NCI-H1694 treated with DMSO at 0.1 percent for 48 hours (cell line): ENCODE measurements around the gene CD14.
"Not testable (repeated sequence)": the region's sequence is repeated elsewhere in the genome, so short reads cannot be mapped to it uniquely, and the experiment has no call there.

Experiments used
- DNase-seq: peaks from one replicate; lab custom pipeline; 2025; lab: John Stamatoyannopoulos, UW

CD14 gene

DNA sequence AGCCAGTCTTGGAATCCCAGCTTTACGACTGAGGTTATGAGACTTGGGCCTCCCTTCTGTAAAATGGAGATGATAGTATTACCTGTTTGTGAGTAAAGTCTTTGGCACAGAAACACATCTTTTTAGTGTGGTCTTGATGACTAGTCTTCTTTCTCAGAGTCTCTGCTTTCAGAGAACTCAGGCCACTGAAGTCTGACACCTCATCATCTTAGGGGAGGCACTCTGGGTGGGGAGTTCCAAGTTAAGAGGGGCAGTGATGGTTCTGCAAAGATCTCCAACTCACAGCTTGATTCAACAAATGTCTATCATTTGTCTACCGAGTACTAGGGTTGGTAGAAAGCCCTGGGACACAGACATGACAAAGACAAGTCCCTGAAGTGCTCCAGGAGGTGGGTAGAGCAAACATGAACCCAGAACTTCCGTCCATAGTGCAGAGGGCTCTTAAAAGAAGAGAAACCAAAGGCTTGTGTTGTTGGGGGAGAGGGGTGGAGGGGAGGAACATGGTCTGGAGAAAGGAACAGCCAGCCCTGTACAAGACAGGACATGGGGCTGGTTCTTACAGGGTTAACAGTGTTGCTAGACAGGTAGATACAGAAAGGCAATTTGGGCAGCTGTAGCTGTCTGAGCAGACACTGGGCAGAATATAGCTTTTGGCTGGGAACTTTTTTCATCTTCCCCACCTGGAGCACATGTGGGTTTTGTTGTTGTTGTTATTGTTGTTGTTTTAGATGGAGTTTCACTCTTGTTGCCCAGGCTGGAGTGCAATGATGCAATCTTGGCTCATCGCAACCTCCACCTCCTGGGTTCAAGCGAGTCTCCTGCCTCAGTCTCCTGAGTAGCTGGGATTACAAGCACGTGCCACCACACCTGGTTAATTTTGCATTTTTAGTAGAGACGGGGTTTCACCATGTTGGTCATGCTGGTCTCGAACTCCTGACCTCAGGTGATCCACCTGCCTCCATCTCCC is 2.6 kb upstream of the CD14 start:
- no peak for DNase-seq

DNA sequence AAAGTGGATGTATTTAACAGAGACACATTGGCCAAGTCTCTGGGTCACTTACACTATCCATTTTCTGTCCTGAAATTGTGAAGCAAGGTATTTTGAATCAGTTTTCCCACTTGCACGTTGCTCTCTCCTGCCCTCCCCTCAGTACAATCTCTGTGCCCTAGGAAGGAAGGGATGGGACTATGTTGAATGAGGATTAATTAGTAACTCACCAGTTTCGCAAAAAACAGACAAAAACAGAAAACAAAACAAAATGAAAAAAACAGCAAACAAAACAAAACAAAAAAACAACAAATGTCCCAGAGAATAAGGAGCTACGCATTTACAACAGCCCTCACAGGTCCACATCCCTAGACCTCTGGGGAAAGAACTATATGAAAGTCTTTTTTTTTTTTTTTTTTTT is 1.1 kb upstream of the CD14 start:
- DNase-seq = no peak

DNA sequence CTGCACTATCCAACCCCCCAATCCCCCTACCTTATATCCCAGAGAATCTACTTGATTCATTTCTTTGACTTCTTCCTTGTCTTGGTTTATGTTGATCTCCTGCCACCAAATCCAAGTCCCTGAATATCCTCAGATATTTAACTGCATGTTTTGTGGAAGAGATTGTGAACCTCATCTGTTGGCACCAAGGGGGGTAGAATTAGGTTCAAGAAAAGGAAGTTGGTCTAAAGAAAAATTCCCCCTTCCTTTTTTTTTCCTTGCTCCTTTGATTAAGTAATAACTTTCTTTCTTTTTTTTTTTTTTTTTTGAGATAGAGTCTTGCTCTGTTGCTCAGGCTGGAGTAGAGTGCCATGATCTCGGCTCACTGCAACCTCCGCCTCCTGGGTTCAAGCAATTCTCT is 526 bp upstream of the CD14 start:
- no peak for DNase-seq

DNA sequence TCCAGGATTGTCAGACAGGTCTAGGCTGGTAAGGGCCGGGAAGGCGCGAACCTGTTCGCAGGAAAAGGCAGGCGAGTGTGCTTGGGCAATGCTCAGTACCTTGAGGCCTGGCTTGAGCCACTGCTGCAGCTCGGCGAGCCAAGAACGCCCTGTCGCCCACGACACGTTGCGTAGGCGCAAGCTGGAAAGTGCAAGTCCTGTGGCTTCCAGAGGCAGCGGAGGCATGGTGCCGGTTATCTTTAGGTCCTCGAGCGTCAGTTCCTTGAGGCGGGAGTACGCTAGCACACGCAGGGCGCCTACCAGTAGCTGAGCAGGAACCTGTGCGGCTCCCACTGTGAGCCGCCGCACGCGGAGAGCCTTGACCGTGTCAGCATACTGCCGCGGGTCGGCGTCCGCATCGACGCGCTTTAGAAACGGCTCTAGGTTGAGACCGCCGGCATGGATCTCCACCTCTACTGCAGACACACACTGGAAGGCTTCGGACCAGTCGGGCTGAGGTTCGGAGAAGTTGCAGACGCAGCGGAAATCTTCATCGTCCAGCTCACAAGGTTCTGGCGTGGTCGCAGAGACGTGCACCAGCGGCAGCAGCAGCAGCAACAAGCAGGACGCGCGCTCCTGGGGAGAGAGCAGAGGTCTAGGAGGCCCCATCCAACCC is 482 bp downstream of the CD14 start:
- DNase-seq = no peak

DNA sequence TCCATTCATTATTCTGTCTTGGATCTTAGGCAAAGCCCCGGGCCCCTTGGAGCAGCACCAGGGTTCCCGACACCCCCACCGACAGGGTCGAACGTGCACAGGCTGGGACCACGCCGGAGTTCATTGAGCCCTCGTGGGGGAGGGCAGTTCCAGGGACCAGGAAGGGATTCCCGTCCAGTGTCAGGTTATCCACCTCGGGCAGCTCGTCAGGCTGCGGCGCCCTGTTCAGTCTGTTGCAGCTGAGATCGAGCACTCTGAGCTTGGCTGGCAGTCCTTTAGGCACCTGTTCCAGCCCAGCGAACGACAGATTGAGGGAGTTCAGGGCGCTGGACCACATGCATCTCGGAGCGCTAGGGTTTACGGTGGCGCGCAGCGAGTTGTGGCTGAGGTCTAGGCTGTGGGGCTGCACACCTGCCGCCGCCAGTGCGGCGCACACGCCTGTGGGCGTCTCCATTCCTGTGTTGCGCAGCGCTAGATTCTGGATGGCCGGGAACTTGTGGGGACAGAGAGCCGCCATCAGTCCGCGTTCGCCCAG is 1.1 kb downstream of the CD14 start:
- DNase-seq = peak; percentile 2

DNA sequence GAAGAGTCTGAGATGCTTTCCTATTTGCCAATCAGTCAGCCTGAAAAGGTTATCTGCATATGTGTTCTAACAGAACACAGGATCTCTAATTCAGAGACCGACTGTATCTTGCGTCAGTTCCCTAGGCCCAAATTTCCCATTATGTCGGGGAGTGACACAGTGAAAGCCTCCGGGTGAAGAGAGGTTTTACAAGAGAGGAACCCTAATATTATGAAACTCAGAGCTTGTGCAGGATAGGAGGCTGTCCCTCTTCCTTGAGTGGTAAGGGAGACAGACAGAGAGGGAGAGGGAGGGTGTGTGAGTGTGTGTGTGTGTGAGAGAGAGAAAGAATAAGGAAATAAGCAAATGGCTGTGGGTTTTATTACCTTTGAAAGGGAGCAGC is 1.9 kb downstream of the CD14 start:
- no peak for DNase-seq

DNA sequence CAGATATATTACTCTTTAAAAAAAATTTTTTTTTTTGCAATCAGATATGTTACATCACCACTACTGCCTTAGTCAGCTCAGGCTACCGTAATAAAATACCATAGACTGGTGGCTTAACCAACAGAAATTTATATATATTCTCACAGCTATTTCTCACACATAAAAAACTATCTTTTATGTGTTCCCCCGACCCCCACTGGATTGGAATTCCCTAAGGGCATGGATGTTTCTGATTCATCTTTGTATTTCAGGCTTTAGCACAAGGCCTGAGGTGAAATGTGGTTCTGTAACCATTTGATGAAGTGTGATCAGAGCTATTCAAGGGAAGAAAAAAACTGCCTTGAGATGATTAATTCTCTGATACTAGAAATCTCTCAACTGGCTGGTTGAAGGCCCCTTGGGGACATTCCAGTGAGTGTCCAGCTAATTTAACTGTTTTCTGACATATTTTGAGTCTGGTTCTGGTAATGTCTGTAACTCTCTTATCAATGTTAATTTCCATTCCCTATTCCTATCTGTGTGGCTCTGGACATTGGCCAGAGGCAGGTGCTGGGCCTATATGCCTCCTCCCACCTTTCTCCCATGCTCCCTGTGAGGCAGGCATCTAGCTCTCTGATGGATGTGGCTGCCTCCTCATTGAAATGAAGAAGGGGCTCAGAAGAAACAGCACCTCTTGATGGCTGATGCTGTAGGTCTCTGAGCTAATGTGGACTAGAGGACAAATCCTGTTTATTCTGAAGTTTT is 2.5 kb downstream of the CD14 start:
- no peak for DNase-seq

DNA sequence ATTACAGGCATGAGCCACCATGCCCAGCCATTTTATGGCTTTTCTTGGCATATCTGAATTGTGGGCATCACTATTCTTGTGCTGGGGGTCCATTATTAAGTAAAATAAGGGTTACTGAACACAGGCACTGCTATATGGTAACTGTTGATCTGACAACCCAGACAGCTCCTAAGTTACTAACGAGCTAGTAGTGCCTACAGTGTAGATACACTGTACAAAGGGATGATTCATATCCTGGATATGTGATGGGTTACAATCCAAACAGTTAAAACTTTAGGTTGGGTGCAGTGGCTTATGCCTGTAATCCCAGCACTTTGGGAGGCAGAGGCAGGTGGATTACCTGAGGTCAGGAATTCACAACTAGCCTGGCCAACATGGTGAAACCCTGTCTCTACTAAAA is 4.3 kb downstream of the CD14 start:
- DNase-seq = no peak

DNA sequence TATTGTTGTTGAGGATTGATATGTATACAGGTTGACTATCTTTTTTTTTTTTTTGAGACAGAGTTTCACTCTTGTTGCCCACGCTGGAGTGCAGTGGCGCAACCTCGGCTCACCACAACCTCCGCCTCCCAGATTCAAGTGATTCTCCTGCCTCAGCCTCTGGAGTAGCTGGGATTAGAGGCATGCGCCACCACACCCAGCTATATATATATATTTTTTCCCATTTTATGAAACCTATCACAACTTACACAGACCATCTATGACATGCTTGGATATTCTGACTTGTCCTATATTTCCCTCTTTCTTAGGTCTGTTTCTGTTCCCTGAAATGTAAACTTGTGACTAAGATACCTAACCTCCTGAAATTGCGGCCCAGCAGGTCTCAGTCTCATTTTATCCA is 5.0 kb downstream of the CD14 start:
- no peak for DNase-seq

DNA sequence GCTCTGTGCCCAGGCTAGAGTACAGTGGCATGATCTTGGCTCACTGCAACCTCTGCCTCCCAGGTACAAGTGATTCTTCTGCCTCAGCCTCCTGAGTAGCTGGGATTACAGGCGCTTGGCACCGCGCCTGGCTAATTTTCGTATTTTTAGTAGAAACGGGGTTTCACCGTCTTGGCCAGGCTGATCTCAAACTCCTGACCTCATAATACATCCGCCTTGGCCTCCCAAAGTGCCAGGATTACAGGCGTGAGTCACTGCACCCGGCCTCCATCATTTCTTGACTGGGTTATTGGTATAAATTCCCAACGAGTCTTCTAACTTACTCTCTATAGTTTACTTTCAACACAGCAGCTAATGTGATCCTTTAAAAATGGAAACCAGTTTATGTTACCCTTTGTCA is 8.1 kb downstream of the CD14 start:
- DNase-seq = not testable (repeated sequence)

DNA sequence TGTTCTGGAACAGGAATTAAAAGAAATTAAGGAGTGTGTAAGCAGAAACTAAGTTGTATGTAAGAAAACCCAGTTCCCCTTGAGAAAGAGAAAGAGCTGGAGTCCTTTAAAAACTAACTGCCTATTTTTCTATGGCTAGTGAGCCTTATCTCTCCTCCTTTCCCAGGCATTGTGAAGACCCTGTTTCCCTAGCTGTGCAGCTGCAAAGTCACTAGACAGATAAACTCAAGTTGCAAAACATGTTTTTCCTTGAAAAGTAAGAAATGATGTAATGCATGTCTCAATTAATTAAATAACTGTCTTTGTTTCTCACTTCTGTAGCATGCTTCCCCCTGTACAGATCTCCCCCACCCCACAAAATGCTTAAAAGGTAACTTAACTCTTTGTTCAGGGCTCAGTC is 9.9 kb downstream of the CD14 start:
- not testable (repeated sequence) for DNase-seq

DNA sequence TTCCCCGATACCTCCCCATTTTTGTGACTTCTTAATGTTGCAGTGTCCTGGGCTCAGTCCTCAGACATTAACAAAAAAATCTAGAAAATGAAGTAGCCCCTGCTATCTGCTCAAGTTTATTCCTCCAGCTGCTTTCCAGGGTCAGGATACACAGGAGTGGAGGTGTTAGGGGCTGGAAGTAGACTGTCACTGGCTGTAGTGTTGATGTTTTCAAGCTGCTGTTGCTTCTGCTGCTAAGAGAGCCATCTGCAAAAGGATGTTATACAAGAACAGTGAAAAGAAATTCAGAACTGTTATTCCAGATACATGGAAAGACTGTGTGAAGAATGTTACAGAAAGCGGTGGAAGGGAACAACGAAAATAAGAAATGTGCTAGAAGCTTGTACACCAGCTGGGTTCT is 10.7 kb downstream of the CD14 start:
- DNase-seq = no peak

DNA sequence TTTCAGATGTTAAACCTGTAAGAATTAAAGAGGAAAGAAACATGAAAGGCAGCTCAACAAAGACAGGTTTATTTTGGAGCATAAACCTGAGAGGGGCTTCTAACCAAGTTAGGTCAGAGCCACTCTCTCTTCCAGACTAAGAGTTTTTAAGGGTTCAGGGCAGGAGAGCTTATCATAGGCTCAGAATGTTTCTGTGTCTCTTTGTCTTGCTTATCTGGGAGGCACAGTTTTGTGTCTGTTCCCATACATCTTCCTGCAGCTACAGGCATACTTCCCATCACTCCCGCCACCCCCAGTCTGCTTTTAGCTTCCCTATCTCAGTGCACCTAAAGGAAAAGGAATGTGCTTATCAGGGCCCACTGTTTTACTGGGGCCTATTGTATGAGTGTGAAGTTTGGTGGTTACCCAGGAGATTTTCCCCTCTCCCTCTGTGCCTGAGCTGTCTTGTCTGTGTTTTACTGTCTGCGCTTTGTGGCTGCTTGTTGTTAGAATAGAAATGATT is 21.9 kb downstream of the CD14 start:
- no peak for DNase-seq

DNA sequence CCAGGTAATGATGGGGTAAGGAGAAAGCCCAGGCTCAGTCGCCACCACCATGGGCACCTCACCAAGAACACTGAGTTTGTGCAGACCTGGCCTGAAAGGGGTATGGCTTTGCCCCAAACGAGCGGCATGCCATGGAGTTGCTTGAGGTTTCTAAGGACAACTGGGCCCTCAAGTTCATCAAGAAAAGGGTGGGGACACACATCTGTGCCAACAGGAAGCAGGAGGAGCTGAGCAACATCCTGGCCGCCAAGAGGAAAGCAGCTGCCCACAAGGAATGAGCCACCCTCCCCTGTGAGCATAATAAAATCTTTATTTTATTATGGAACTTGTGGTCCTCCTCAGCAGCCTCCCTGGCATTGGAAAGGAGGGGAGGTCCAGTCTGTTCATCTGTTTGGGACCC is 23.8 kb downstream of the CD14 start:
- no peak for DNase-seq

DNA sequence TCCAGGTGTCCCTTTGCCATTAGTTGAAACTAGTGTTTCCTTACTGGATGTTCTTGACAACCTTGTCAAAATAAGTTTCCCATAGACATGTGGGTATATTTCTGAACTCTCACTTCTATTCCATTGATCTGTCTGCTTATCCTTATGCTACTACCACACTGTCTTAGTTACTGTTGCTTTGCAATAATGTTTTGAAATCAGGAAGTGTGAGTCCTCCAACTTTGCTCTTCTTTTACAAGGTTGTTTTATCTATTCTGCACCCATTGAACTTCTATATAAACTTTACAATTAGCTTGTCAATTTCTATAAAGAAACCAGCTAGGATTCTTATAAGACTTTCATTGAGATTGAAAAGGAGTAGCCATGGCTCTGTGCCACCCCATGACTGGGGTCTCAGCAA is 24.3 kb downstream of the CD14 start:
- no peak for DNase-seq

DNA sequence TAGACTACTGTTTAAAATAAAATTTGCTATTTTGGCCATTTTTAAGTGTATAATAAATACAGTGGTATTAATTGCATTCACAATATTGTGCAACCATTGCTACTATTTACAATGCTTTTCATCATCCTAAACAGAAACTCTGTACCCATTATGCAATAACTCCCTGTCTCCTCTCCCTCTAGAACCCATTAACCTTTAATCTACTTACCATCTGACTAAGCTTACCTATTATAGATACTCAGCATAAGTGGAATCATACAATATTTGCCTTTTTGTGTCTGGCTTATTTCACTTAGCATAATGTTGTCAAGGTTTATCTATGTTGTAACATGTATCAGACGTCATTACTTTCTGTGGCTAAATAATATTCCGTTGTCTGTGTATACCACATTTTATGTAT is 25.9 kb downstream of the CD14 start:
- DNase-seq = no peak

DNA sequence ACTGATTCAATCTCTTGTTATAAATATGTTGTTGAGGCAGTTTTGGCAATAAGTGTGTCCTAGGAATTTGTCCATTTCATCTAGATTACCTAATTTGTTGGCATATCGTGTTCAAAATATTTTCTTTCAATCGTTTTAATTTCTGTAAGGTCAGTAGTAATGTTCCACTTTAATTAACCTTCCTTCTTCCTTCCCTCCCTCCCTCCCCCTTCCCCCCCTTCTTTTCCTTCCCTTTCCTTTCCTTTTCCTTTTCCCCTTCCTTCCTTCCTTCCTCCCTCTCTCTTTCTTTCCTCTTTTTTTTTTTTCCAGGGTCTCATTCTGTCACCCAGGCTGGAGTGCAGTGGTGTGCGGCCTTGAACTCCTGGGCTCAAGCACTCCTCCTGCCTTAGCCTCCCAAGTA is 27.1 kb downstream of the CD14 start:
- no peak for DNase-seq

DNA sequence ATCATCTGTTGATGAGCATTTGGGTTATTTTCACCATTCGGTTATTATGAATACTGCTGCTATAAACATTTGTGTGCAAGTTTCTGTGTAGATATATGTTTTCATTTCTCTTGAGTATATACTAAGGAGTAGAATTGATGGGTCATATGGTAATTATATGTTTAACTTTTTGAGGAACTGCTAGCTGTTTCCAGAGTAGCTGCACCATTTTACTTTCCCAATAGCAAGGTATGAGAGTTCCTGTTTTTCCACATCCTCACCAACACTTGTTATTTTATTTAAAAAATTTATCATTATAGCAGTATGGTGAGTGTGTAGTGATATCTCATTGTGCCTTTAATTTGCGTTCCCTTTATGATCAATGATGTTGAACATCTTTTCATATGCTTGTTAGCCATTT is 29.2 kb downstream of the CD14 start:
- no peak for DNase-seq

DNA sequence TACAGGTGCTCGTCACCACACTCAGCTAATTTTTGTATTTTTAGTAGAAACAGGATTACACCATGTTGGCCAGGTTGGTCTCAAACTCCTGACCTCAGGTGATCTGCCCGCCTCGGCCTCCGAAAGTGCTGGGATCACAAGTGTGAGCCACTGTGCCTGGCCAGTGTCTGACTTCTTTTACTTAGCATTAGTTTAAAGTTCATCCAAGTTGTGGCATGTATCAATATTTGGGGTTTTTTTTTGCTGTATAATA is 29.6 kb downstream of the CD14 start:
- DNase-seq = not testable (repeated sequence)

DNA sequence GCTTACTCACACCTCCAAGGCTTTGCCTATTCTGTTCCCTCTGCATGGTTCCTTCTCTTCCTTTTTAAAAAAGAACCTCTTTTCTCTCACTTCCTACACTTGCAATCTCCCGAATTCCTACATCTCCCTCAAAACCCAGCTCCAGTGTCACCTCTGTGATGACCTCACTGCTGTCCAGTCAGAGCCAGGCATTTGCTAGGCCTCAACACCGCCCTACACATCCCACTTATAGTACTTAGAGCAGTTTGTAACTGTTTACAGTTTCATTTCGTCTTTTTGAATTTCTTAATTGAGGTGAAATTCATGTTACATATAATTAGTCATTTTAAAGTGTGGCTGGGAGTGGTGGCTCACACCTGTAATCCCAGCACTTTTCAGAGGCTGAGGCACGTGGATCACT is 30.8 kb downstream of the CD14 start:
- no peak for DNase-seq

DNA sequence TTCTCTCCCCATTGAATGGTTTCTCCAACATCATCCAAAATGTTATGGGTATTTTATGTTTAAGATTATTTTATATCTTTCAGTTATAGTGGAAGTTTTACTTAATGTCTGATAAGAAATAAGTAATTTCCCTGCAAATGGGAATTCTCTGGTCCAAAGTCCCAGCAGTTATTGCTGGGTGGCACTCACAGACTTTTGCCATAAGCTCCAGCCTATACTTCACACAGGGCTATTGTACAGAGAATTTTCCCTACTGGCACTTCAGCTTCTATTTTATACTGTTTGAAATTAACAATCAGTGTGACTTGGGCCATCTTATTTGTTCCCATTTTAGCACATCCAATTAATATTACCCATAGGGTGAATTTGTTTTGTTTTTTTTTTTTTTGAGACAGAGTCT is 32.9 kb downstream of the CD14 start:
- no peak for DNase-seq

DNA sequence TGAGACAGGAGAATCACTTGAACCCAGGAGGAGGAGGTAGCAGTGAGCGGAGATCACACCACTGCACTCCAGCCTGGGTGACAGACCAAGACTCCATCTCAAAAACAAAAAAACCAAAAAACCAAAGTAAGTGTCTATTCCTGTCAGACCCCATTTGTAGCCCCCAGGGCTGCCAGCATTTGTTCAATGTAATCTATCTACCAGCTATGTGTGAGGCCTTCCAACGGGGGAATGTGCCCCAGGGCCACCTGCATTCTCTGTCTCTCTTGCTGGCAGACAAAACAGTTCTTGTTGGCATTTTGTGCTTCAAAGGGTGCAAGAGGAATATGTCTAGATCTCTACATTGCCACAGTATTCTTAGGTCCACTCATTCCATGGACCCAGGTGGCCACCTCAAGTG is 34.1 kb downstream of the CD14 start:
- no peak for DNase-seq

DNA sequence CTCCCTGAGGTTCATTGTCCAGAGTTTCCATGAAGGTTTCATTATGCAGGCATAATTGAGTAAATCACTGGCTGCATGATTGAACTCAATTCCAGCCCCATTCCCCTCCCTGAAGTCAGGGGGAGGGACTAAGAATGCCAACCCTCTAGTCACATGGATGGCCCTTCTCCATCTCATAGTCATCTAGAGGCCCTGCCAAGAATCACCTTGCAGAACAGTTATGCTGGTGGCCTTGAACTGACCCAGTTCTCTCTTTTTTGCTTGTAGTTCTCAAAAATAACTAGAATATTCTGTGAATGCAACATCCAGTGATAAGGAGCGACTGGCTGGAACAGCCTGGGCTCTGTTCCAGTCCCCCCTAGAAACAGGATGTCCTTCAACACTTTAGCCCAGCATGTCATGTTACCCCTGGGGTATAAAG is 36.6 kb downstream of the CD14 start:
- DNase-seq = no peak
